Medulla oblongata (tissue), 1 donor: Measurements from ENCODE around the gene XRCC1.
A peak's percentile ranks its signal among the peaks of the same experiment; 100 is the strongest.
"Not testable (repeated sequence)": the region's sequence is repeated elsewhere in the genome, so short reads cannot be mapped to it uniquely, and the experiment has no call there.

Source experiments
- DNase-seq: peaks from one replicate; pipeline ENCODE4 v3.0.0-alpha.2; 2015; ENCODE audit errors: extremely low spot score

The XRCC1 gene

DNA sequence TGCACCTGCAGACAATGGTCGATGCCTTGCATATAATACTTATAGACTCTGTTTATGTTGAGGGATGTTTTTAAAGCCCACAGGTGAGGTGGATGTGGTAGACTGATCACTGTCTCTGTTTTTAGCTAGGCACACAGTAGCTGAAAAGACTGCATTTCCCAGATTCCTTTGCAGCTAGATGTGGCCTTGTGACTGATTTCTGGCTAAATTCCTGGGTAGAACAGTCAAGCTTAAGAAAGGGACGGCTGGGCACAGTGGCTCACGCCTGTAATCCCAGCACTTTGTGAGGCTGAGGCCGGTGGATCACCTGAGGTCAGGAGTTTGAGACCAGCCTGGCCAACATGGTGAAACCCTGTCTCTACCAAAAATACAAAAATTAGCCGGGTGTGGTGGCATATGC, 25.0 kb upstream of the XRCC1 start:
- peak; percentile 54 for DNase-seq

DNA sequence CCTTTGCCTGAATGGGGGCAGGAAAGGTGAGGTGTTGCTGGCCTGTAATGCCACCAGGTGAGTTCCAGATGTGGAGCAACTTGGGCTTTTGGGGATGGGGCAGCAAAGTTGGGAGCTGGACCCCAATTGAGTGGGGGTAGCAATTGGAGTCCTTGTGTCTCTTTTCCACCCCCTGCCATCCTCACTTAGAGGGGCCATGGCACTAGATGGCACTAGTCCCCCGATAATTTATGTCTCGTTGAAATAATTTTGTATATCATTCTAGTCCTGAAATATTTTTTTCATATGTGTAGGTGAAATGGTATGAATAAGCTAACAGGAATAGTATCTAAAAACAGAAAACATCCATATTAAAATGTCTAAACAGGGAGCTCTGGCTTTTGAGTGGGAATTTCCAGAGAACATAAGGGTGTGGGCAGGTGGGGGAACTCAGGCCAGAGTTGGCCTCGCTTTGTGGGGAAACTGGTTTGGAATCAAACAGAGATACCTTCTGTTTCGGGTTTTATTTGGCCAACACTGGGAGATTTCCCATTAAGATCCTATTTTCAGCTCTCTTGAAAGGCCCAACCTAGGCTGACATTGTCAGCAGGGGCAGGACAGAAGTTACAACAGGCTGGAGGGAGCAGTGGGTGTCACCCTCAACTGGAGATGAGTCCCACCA, 24.4 kb upstream of the XRCC1 start:
- no peak for DNase-seq

DNA sequence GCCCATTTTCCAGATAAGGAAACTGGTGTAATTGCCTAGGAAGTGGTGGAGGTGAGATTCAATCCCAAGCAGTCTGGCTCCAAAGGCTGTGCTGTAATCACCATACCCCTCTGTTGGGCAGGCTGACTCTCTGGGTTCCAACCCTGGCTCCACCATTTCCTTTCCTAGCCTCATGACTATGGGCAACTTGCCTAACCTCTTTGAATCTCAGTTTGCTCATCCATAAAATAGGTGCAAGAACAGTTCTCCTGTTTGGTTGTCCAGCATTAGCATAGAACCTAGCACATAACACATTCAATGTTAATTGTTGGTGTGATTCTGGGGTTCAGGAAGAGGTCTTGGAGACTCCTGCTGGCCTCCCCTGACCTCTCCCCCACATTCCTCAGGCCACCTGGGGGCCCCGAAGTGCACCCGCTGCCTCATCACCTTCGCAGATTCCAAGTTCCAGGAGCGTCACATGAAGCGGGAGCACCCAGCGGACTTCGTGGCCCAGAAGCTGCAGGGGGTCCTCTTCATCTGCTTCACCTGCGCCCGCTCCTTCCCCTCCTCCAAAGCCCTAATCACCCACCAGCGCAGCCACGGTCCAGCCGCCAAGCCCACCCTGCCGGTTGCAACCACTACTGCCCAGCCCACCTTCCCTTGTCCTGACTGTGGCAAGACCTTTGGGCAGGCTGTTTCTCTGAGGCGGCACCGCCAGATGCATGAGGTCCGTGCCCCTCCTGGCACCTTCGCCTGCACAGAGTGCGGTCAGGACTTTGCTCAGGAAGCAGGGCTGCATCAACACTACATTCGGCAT, 23.3 kb upstream of the XRCC1 start:
- no peak for DNase-seq

DNA sequence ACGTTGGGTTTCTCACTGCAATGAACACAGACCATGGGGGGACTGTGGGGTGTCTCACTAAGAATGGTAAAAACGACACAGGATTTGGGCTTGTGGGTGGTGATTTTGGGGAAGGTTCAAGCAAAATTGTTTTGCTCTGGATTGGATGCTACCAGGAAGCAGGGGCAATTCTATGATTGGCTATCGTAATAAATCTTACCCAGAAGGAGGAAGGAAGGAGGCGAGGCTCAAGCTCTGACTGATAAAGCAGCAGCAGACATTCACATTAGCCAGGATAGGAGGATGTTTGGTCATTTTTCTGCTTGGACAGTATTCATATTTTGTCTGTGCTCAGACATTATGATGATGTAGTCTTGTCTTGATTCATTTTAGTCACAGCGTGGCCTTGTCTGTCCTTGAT, 22.5 kb upstream of the XRCC1 start:
- no peak for DNase-seq

DNA sequence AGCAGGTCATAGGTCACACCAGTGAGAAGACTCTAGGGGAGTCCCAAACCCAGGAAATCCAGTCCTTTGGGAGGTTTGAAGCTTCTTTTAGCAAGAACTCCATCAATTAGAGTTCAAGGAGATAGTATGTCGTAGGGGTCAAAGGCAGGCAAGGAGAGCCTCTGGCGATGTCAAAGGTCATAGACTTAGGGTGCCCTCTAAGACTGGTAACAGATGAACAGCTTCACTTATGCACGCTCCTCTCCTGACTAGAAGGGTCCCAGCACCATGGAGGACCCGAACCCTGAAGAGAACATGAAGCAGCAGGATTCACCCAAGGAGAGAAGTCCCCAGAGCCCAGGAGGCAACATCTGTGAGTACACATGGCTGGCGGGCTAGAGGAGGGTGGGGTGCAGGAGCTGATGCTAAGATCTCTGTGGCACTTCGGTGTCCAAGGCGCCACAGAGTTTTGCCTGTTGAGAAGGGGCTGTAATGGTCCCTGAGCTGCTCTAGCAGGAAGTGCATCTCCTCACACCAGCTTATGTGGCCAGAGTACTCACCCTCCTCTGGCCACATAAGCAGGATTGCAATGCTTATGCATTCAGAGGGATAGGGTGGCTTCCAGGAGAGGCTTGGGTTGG, 21.6 kb upstream of the XRCC1 start:
- no peak for DNase-seq

DNA sequence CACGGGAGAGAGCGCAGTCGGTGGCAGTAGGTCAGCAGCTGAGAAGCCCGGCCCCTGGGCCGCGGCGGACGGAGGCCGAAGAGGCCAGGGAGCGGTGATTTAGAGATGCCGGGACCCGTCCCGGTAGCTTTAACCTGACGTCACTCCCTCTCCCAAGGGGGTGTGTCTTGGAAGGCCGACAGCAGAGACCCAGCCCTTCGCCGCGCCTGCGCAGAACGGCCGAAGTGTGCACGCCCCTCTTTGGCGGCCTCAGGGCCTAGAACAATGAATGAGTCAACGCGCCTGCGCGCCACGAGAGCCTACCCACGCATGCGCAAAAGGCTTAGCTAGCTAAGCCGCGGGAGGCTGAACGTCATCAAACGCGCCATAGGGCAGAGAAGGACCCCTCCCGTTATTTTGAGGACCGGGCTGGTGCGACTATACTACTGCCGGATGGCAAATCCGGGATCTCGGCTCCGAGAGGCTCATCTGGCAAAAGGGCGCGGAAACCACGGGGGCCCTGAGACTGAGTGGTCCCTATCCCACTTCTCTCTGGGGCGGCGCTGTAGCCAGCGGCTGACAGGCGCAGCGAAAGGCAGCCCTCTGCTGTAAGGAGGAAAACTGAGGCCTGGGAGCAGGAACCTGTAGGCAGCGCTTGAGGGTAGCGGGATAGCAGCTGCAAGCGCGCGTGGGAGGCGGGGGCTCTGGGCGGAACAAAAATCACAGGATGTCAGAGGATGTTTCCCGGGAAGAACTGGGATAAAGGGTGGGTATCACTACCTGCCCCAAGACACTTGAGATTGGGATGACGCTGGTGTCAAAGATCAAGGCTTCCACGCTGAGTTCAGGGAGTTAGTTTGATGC, 20.9 kb upstream of the XRCC1 start, which contains the start of the genes IRGQ and ZNF576:
Gene IRGQ (minus strand): TSS at position 136 of the 843 bp plus-strand sequence. CDS start 796 bp downstream, outside the sequence.
Gene ZNF576 (plus strand): TSS at position 597 of the 843 bp plus-strand sequence. CDS start 514 bp downstream, outside the sequence.
- peak; percentile 100 for DNase-seq

DNA sequence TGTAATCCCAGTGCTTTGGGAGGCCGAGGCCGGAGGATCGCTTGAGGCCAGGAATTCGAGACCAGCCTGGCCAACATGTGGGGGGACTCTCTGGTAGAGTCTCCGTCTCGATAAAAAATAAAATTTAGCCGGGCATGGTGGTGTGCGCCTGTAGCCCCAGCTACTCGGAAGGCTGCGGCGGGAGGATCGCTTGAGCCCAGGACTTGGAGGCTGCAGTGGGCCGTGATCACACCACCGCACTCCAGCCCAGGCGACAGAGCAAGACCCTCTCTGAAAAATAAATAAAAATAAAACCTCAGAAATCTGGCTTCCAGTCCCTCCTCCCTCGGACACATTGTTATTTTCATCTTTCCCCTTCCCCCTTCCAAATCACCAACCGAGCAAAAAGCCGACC, 20.3 kb upstream of the XRCC1 start:
- DNase-seq = no peak

DNA sequence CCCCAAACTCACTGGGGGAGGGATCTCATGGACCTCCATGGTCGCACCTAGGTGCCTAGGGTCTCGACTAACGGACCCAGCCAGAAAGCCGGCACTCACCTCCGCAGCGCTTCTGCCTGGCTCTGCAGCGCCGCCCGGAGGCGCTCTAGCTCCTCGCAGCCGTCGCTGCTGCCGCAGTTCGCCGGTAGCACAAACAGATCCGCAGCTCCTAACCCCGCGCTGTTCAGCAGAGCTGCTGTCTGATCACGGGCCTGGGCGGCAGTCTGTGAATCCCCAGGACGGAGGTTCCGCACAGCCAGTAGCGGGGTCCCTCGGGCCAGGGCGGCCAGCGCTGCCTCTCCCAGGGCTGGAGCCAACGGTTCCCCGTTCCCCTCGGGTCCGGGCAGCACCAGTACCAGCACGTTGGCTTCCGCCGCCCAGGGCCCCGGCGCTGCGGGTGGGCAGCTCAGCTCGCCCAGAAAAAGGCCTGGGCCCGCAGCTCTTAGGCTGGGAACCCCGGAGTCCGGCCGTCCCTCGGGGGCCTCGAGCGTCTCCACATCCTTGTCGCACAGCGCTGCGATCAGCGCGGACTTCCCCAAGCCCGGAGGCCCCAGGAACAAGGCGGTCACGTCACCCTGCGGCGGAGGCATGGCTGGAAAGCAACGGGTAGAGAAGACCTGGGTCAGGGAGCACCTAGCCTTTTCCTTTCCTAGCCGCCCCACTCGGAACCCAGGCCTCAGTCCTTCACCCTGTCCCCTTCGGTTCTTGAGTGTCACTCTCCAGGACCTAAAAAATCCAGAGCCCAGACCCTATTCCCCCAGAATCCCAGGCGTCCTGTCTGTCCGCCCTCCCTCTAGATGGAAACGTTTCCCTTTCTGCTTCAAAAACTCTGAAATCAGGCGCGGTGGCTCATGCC, 19.6 kb upstream of the XRCC1 start:
- peak; percentile 29 for DNase-seq

DNA sequence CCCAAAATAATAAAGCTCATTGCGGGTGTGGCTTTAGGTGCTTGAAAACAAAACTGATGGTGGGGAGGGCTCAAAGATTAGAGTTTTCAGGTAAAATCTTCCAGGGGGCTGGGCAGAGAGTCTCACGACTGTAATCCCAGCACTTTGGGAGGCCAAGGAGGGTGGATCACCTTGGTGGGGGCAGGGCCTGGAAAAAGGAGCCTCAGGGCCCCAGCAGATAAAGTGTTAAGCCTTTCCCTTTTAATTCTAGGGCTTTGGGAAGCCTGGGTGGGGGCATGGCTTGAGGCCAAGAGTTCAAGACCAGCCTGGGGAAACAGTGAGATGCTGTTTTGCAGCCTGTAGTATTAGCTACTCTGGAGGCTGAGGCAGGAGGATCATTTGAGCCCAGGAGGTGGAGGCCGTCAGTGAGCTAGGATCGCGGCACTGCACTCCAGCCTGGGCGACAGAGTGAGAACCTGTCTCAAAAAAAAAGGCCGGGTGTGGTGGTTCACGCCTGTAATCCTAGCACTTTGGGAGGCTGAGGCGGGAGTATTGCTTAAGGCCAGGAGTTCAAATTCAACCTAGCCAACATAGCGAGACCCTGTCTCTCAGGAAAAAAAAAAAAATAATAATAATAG, 18.9 kb upstream of the XRCC1 start:
- no peak for DNase-seq

DNA sequence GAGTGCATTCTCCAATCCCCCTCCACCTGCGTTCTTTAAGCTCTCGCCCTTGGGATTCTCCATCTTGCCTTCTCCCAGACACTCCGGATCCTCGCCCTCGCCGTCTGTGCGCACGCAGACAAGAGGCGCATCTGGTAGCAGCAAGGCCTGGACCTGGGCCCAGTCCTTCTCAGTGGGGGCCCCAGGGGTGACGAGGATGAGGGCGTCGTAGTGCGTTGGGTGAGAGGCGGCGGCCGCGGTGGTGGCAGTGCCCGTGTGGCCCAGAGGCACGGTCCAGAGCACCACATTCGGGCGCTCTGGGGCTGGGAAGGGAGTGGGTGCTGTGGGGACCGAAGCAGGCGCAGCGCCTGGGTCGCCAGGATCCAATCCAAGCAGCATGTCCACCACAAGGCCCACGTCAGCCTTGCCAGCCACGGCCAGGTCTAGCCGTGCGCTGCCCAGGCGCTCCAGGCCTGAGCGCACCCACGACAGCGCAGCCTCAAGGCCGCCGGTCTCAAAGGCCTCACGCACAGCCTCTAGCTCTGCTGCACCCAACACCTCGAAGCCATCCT, 17.5 kb upstream of the XRCC1 start:
- DNase-seq = no peak

DNA sequence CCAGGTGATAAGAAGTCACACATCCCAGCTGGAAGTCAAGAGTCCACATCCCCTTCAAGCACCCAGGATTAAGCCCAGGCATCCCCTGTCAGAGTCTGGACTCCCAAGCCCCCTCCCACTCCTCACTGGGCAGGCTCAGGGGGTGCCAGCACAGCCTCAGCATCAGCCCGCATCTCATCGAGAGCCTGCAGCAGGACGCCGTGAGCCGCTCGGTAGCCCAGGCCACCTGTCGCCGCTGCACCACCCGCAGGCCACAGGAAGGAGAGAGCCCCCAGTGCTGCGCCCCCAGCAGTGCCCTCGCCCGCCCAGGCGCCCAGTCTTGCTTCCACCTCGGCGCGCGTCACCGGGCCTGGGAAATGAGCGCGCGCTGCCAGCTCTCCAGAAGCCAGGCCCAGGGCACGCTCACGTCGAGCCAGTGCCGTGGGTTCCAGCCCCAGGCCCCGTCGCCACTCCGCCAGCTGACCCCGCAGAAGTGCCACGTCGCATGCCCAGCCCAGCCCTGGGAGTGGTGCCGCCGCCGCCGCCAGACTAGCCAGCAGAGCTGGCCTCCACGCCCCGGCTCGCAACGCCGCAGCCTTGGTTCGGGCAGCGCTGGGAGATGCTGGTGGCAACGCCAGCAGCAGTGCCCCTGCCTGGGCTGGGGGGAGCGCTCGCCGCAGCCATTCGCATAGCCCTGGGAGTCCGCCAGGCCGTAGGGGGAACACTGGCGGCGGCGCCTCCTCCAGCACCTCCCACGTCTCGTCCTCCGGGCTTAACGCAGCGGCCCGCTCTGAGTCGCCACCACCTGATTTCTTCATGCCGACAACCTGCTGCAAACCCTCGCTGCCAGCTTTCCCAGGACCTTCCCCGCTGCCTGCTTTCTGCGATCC, 16.8 kb upstream of the XRCC1 start:
- no peak for DNase-seq

DNA sequence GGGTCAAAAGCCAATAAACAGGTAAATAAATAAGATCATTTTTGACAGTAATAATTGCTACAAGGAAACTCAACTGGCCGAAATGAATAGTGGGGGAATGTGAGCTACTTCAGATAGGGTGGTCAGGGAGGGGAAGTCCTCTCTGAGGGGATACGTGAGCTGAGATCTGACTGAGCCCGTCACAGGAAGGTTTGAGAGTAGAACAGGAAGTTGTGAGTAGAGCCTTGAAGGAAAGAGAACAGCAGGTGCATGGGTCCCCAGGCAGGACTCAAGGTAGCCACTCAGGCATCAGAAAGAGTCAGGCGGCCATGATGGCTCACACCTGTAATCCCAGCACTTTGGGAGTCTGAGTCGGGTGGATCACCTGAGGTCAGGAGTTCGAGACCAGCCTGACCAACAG, 14.4 kb upstream of the XRCC1 start:
- no peak for DNase-seq

DNA sequence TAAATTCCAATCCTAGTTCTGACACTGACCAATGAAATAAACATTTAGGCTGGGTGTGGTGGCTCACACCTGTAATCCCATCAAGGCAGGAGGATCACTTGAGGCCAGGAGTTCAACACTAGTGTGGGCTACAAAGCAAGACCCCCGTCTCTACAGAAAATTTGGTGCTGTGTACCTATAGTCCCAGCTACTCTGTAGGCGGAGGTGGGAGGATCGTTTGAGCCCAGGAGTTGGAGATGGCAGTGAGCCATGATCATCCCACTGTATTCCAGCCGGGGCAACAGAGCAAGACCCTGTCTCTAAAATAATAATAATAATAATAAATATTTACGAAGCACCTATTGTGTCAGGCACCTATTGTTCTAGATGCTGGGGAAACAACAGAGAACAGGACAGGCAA, 13.9 kb upstream of the XRCC1 start:
- DNase-seq = no peak

DNA sequence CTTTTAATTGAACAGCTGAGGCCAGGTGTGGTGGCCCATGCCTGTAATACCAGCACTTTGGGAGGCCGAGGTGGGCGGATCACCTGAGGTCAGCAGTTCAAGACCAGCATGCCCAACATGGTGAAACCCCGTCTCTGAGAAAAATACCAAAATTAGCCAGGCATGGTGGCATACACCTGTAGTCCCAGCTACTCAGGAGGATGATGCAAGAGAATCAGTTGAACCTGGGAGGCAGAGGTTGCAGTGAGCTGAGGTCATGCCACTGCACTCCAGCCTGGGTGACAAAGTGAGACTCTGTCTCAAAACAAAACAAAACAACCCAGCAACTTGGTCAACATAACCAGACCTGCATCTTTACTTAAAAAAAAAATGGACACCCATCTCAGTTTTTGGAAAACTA, 11.7 kb upstream of the XRCC1 start:
- not testable (repeated sequence) for DNase-seq

DNA sequence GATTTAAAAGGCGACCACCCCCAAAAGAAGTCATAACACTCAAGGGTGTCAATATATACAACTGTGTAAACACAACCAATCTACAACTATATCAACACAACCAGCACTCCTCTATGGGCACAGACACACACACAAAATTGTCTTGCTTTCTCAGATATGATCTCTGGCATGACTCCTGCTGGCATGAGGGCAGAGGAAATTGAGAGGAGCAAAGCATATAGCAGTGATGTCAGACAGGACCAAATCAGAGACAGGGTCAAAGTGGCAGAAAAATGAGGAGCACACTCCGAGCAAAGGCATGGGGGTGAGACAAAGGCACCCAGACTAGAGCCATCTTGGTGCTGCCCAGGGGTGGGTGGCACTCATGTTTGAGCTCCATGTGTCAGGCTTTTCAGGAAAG, 11.0 kb upstream of the XRCC1 start:
- DNase-seq = no peak

DNA sequence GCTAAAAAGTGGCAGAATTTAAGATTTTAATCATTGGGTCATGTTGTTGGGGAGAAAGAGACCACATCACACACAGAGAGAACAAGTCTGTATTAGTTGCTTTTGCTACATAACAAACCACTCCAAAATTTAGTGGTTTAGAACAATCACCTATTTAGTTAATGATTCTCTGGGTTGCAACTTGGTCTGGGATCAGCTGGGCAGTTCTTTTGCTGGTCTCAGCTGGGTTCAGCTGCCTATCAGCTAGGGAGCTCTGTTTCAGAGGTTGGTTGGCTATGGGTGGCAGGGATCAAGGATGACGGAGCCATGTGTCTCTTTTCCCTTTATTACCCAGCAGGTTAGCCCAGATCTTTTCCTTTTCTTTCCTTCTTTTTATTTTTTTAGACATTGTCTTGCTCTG, 9.2 kb upstream of the XRCC1 start:
- no peak for DNase-seq

DNA sequence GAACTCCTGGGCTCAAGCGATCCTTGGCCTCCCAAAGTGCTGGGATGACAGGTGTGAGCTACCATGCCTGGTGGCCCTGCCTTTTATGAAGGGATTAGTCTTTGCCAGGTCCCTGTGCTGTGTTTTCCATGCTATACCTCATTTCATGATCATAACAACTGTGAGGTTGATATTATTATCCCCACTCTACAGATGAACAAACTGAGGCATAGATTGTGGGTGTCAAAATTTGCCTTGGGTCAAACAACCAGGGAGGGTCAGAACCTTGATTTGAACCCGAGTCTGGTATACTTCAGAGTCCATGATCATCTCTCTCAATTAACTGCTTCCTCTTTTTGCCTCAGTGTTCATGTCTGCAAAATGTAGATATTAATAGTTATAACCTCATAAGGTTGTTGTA, 7.2 kb upstream of the XRCC1 start:
- no peak for DNase-seq

DNA sequence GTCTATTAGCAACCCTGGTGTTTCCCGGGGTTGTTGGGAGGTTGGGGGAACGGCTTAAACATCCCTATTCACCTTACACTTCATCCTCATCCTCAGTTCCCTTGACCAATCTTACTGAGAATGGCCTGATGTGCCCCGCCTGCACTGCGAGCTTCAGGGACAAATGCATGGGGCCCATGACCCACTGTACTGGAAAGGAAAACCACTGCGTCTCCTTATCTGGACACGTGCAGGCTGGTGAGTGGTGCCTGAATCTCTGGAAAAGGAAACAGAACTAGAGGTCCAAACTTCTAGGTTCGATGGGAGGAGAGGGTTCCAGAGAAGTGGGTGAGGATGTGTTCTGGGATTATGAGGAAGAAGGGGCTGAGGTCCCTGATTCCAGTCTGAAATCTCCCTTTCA, 6.1 kb upstream of the XRCC1 start:
- DNase-seq = no peak

DNA sequence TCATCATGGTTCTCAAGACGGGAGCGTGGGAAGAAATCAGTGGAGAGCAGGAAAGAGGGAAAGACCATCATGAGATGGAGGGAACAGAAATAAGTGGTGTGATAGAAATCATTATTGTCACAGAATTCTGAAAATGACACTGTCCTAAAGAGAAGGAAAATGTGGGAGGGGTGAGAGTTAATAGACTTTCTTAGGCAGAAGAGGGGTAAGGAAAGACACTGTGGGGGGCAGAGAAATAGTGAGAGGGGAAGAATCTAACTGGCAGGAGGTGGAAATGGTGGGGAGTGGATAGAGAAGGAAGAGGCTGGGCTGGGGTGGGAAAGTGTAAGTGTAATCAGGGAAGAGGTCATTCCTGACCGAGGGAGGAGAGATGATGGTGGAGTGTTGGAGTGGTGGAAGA, 3.5 kb upstream of the XRCC1 start:
- no peak for DNase-seq
